PC-9 (cell line): ENCODE measurements around the gene SP5.

ENCODE experiments used
- EZH2 ChIP-seq: fragments of 200-600 bp; sonication (generic); IDR thresholded peaks from 2 replicates; pipeline ENCODE4 v1.8.0; 2017; ENCODE audit warnings: antibody characterized with exemption, low read depth
- TF ChIP-seq, protein P1 (sequence below): fragments of 200-600 bp; sonication (generic); conservative IDR thresholded peaks from 2 replicates; pipeline ENCODE4 v1.6.1; 2017; ENCODE audit warnings: mixed run types, antibody characterized with exemption, mild to moderate bottlenecking, moderate library complexity

GRCh38 chr2:170737406-170737805, 22.3 kb downstream of the SP5 start:
- TF ChIP-seq, protein P1, sequence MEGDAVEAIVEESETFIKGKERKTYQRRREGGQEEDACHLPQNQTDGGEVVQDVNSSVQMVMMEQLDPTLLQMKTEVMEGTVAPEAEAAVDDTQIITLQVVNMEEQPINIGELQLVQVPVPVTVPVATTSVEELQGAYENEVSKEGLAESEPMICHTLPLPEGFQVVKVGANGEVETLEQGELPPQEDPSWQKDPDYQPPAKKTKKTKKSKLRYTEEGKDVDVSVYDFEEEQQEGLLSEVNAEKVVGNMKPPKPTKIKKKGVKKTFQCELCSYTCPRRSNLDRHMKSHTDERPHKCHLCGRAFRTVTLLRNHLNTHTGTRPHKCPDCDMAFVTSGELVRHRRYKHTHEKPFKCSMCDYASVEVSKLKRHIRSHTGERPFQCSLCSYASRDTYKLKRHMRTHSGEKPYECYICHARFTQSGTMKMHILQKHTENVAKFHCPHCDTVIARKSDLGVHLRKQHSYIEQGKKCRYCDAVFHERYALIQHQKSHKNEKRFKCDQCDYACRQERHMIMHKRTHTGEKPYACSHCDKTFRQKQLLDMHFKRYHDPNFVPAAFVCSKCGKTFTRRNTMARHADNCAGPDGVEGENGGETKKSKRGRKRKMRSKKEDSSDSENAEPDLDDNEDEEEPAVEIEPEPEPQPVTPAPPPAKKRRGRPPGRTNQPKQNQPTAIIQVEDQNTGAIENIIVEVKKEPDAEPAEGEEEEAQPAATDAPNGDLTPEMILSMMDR, result no peak
- no peak for TF ChIP-seq EZH2
